SK-N-SH treated with all-trans-retinoic acid at 6 μM for 48 hours (cell line): ENCODE measurements around the gene VAV3.

Experiments used
- ATAC-seq: fragments of 200-7000 bp; cut with Tn5 transposase; 3 replicates; pipeline ENCODE4 v1.9.1; 2020; ENCODE audit warnings: mild to moderate bottlenecking, moderate library complexity
- ARNTL ChIP-seq: fragments of 450-650 bp; formaldehyde crosslinking; IDR thresholded peaks from 2 replicates; pipeline ENCODE4 v1.5.0; 2020; ENCODE audit warnings: low read depth, mild to moderate bottlenecking, moderate library complexity, borderline replicate concordance
- BACH2 ChIP-seq: fragments of 250-450 bp; sonication (Bioruptor Pico); IDR thresholded peaks from 2 replicates; pipeline ENCODE4 v1.9.0; 2021; ENCODE audit warnings: mild to moderate bottlenecking, borderline replicate concordance
- CREB5 ChIP-seq: fragments of 250-450 bp; sonication (Bioruptor Pico); IDR thresholded peaks from 2 replicates; pipeline ENCODE4 v1.5.1; 2020; ENCODE audit warnings: low read depth, mild to moderate bottlenecking, moderate library complexity
- CSDC2 ChIP-seq: fragments of 250-450 bp; sonication (Bioruptor Pico); IDR thresholded peaks from 2 replicates; pipeline ENCODE4 v1.5.0; 2020; ENCODE audit warnings: mild to moderate bottlenecking, moderate library complexity
- CSRNP3 ChIP-seq: fragments of 250-450 bp; sonication (Bioruptor Pico); IDR thresholded peaks from 2 replicates; pipeline ENCODE4 v1.5.1; 2021; ENCODE audit warnings: mild to moderate bottlenecking, moderate library complexity
- ESRRG ChIP-seq: fragments of 250-450 bp; sonication (Bioruptor Pico); IDR thresholded peaks from 2 replicates; pipeline ENCODE4 v1.6.1; 2021; ENCODE audit warnings: mild to moderate bottlenecking
- GLIS3 ChIP-seq: fragments of 250-450 bp; sonication (Bioruptor Pico); IDR thresholded peaks from 2 replicates; pipeline ENCODE4 v1.5.0; 2020; ENCODE audit warnings: mild to moderate bottlenecking, moderate library complexity
- ISL1 ChIP-seq: fragments of 250-450 bp; sonication (Bioruptor Pico); IDR thresholded peaks from 2 replicates; pipeline ENCODE4 v2.1.2; 2022; ENCODE audit warnings: mild to moderate bottlenecking, moderate library complexity
- OSR1 ChIP-seq: fragments of 250-450 bp; sonication (Bioruptor Pico); IDR thresholded peaks from 2 replicates; pipeline ENCODE4 v1.8.0; 2022; ENCODE audit warnings: moderate library complexity, mild to moderate bottlenecking, inconsistent platforms
- PATZ1 ChIP-seq: fragments of 250-450 bp; sonication (Bioruptor Pico); IDR thresholded peaks from 2 replicates; pipeline ENCODE4 v1.8.0; 2020; ENCODE audit warnings: mild to moderate bottlenecking, moderate library complexity, borderline replicate concordance
- PPARA ChIP-seq: fragments of 250-450 bp; sonication (Bioruptor Pico); IDR thresholded peaks from 2 replicates; pipeline ENCODE4 v1.5.0; 2020; ENCODE audit warnings: mild to moderate bottlenecking, borderline replicate concordance
- RARB ChIP-seq: fragments of 250-450 bp; sonication (Bioruptor Pico); IDR thresholded peaks from 2 replicates; pipeline ENCODE4 v1.8.0; 2021; ENCODE audit warnings: mild to moderate bottlenecking, moderate library complexity
- SNAI2 ChIP-seq: fragments of 250-450 bp; sonication (Bioruptor Pico); IDR thresholded peaks from 2 replicates; pipeline ENCODE4 v1.5.0; 2020; ENCODE audit warnings: mild to moderate bottlenecking, moderate library complexity
- TCF4 ChIP-seq: fragments of 250-450 bp; sonication (Bioruptor Pico); IDR thresholded peaks from 2 replicates; pipeline ENCODE4 v1.8.0; 2021; ENCODE audit warnings: mild to moderate bottlenecking, moderate library complexity, borderline replicate concordance
- TOX ChIP-seq: fragments of 250-450 bp; sonication (Bioruptor Pico); IDR thresholded peaks from 2 replicates; pipeline ENCODE4 v1.8.0; 2021; ENCODE audit warnings: mild to moderate bottlenecking, moderate library complexity, borderline replicate concordance
- TSHZ2 ChIP-seq: fragments of 250-450 bp; sonication (Bioruptor Pico); IDR thresholded peaks from 2 replicates; pipeline ENCODE4 v1.5.0; 2020; ENCODE audit warnings: mild to moderate bottlenecking, moderate library complexity
- ZC3H10 ChIP-seq: fragments of 250-450 bp; sonication (Bioruptor Pico); IDR thresholded peaks from 2 replicates; pipeline ENCODE4 v1.5.1; 2021; ENCODE audit warnings: mild to moderate bottlenecking, moderate library complexity
- ZFP3 ChIP-seq: fragments of 250-450 bp; sonication (Bioruptor Pico); IDR thresholded peaks from 2 replicates; pipeline ENCODE4 v1.5.0; 2020; ENCODE audit warnings: mild to moderate bottlenecking, moderate library complexity
- ZFP30 ChIP-seq: fragments of 450-650 bp; formaldehyde crosslinking; IDR thresholded peaks from 2 replicates; pipeline ENCODE4 v1.5.0; 2022; ENCODE audit warnings: mild to moderate bottlenecking, moderate library complexity
- ZNF565 ChIP-seq: fragments of 450-650 bp; formaldehyde crosslinking; conservative IDR thresholded peaks from 2 replicates; pipeline ENCODE4 v1.5.0; 2020; ENCODE audit warnings: low read depth, mild to moderate bottlenecking, moderate library complexity
- ZNF70 ChIP-seq: fragments of 450-650 bp; formaldehyde crosslinking; IDR thresholded peaks from 2 replicates; pipeline ENCODE4 v1.5.0; 2020; ENCODE audit warnings: mild to moderate bottlenecking, moderate library complexity
- ZNF8 ChIP-seq: fragments of 450-650 bp; formaldehyde crosslinking; IDR thresholded peaks from 2 replicates; pipeline ENCODE4 v1.5.0; 2020; ENCODE audit warnings: mild to moderate bottlenecking, moderate library complexity

Gene VAV3

GRCh38 chr1:107786203-107786845 is 178.7 kb downstream of the VAV3 start (continued):
- TF ChIP-seq CREB5, result no peak

GRCh38 chr1:107785496-107786202 is 179.3 kb downstream of the VAV3 start:
- ATAC-seq, result no peak; the same call in 2 of the 3 replicates
- TF ChIP-seq TCF4 (CRISPR knock-in tag) (peak; percentile 94), SNAI2 (CRISPR knock-in tag) (no peak), TSHZ2 (CRISPR knock-in tag) (peak; percentile 67; the same call in 1 of the 2 replicates), CSRNP3 (CRISPR knock-in tag) (no peak), CSDC2 (CRISPR knock-in tag) (no peak)

- ATAC-seq, result peak; percentile 76
- TF ChIP-seq ZNF8 (CRISPR knock-in tag), result no peak
- no peak for TF ChIP-seq ZFP3 (CRISPR knock-in tag)
- TF ChIP-seq ZNF70 (CRISPR knock-in tag), result no peak
- TF ChIP-seq GLIS3, result no peak
- TF ChIP-seq PATZ1 (CRISPR knock-in tag), result no peak
Observed at GRCh38 chr1:107782217-107782845, 182.6 kb downstream of the VAV3 start.

- TF ChIP-seq TCF4 (CRISPR knock-in tag) (no peak), ZFP30 (no peak), ZFP3 (CRISPR knock-in tag) (no peak), ZNF70 (CRISPR knock-in tag) (no peak), BACH2 (CRISPR knock-in tag) (no peak), GLIS3 (no peak), ESRRG (no peak), TSHZ2 (CRISPR knock-in tag) (no peak), ISL1 (no peak), ARNTL (no peak), ZNF565 (no peak), ZC3H10 (no peak), CSDC2 (CRISPR knock-in tag) (no peak), CSRNP3 (CRISPR knock-in tag) (no peak), TOX (no peak), ZNF8 (CRISPR knock-in tag) (no peak), RARB (CRISPR knock-in tag) (no peak), SNAI2 (CRISPR knock-in tag) (no peak), OSR1 (CRISPR knock-in tag) (no peak), PPARA (CRISPR knock-in tag) (no peak)
- no peak for ATAC-seq
Observed at GRCh38 chr1:107781245-107781644, 183.7 kb downstream of the VAV3 start.
